ENCODE data around the gene SLC6A5. TPM values are rescaled to one million over a fixed set of nuclear protein-coding genes. Genes with fewer than 3 reads are reported as not detected.
A peak's percentile ranks its signal among the peaks of the same experiment; 100 is the strongest.
"Not testable (repeated sequence)": the region's sequence is repeated elsewhere in the genome, so short reads cannot be mapped to it uniquely, and the experiment has no call there.

Gene SLC6A5
- not detected for total RNA-seq
- polyA plus RNA-seq, result not detected
- long read RNA-seq, donor 1, result 0 reads
- long read RNA-seq, donor 2, result 0 reads
- long read RNA-seq, donor 3, result 0 reads
- long read RNA-seq, donor 4, result 0 reads
- long read RNA-seq, donor 5, result 0 reads

- H3K9ac ChIP-seq (ENCODE audit: insufficient read depth in 1 of 2, low read length in 2 of 2), result no peak within 1 kb of the TSS
- ATAC-seq (ENCODE audit: insufficient read depth, low FRiP score), result no peak
- no peaks in the 10 kb centered on the region for H3K36me3 ChIP-seq (ENCODE audit: control insufficient read depth in 4 of 4, insufficient read depth in 4 of 4, low read length in 4 of 4)
- peaks cover 0 to 27% (median 0%) of the 10 kb centered on the region in 4 donors for H3K9me3 ChIP-seq (ENCODE audit: control insufficient read depth in 4 of 4, insufficient read depth in 3 of 4, low read length in 3 of 4)
- peak; percentile 66 to 80 (median 76) for DNase-seq
- no peaks in the 10 kb centered on the region for H3K4me1 ChIP-seq (ENCODE audit: control insufficient read depth in 5 of 5, insufficient read depth in 5 of 5, low read length in 5 of 5)
- H3K27ac ChIP-seq (ENCODE audit: low read depth in 1 of 2, low read length in 1 of 2), result no peak within 1 kb of the TSS
- 6 to 9% methylated on average over 25 of the region's 25 CpGs for WGBS, 2 donors
- H3K27me3 ChIP-seq (ENCODE audit: control insufficient read depth in 3 of 3, insufficient read depth in 3 of 3, low read length in 2 of 3), result peaks cover 47 to 96% (median 76%) of the 10 kb centered on the region in 3 donors
- no peak within 1 kb of the TSS for H3K4me3 ChIP-seq
- no peak for TF ChIP-seq CTCF (IDR thresholded peaks at IDR 0.05; ENCODE audit: control extremely low read depth, extremely low read depth)
Measured at GRCh38 chr11:20599221-20600019, at the start of gene SLC6A5. SLC6A5 (plus strand) TSS chr11:20599608; CDS start chr11:20599673, 65 bp downstream.

- peaks cover 0 to 4% (median 0%) of the 10 kb centered on the region in 3 donors for H3K27me3 ChIP-seq (ENCODE audit: control insufficient read depth in 3 of 3, insufficient read depth in 3 of 3, low read length in 2 of 3)
- no peak overlapping the region for H3K4me3 ChIP-seq
- H3K4me1 ChIP-seq (ENCODE audit: control insufficient read depth in 5 of 5, insufficient read depth in 5 of 5, low read length in 5 of 5), result no peaks in the 10 kb centered on the region
- 46 to 69% methylated on average over 2 of the region's 2 CpGs for WGBS, 2 donors
- DNase-seq (no peak), ATAC-seq (ENCODE audit: insufficient read depth, low FRiP score) (no peak)
- no peaks in the 10 kb centered on the region for H3K36me3 ChIP-seq (ENCODE audit: control insufficient read depth in 4 of 4, insufficient read depth in 4 of 4, low read length in 4 of 4)
- H3K9me3 ChIP-seq (ENCODE audit: control insufficient read depth in 4 of 4, insufficient read depth in 3 of 4, low read length in 3 of 4), result peaks cover 0 to 2% (median 0%) of the 10 kb centered on the region in 4 donors
- H3K27ac ChIP-seq (ENCODE audit: low read depth in 1 of 2, low read length in 1 of 2), result no peak overlapping the region
- TF ChIP-seq CTCF (IDR thresholded peaks at IDR 0.05; ENCODE audit: control extremely low read depth, extremely low read depth), result no peak
- H3K9ac ChIP-seq (ENCODE audit: insufficient read depth in 1 of 2, low read length in 2 of 2), result no peak overlapping the region
Measured at GRCh38 chr11:20551096-20551495, 48.3 kb upstream of the SLC6A5 start.

GRCh38 chr11:20555783-20556182 is 43.6 kb upstream of the SLC6A5 start:
- Histone ChIP-seq H3K9me3 (ENCODE audit: control insufficient read depth in 4 of 4, insufficient read depth in 3 of 4, low read length in 3 of 4) (peaks cover 0 to 4% (median 0%) of the 10 kb centered on the region in 4 donors), H3K4me1 (ENCODE audit: control insufficient read depth in 5 of 5, insufficient read depth in 5 of 5, low read length in 5 of 5) (no peaks in the 10 kb centered on the region), H3K9ac (ENCODE audit: insufficient read depth in 1 of 2, low read length in 2 of 2) (no peak overlapping the region), H3K4me3 (no peak overlapping the region), H3K36me3 (ENCODE audit: control insufficient read depth in 4 of 4, insufficient read depth in 4 of 4, low read length in 4 of 4) (no peaks in the 10 kb centered on the region), H3K27me3 (ENCODE audit: control insufficient read depth in 3 of 3, insufficient read depth in 3 of 3, low read length in 2 of 3) (peaks cover 0 to 4% (median 0%) of the 10 kb centered on the region in 3 donors), H3K27ac (ENCODE audit: low read depth in 1 of 2, low read length in 1 of 2) (no peak overlapping the region)
- no peak for TF ChIP-seq CTCF (IDR thresholded peaks at IDR 0.05; ENCODE audit: control extremely low read depth, extremely low read depth)
- DNase-seq (no peak), ATAC-seq (ENCODE audit: insufficient read depth, low FRiP score) (no peak)
- 65 to 79% methylated on average over 3 of the region's 3 CpGs for WGBS, 2 donors

GRCh38 chr11:20556396-20556795 is 43.0 kb upstream of the SLC6A5 start:
- H3K27me3 ChIP-seq (ENCODE audit: control insufficient read depth in 3 of 3, insufficient read depth in 3 of 3, low read length in 2 of 3); H3K9me3 ChIP-seq (ENCODE audit: control insufficient read depth in 4 of 4, insufficient read depth in 3 of 4, low read length in 3 of 4); H3K36me3 ChIP-seq (ENCODE audit: control insufficient read depth in 4 of 4, insufficient read depth in 4 of 4, low read length in 4 of 4); H3K27ac ChIP-seq (ENCODE audit: low read depth in 1 of 2, low read length in 1 of 2); H3K9ac ChIP-seq (ENCODE audit: insufficient read depth in 1 of 2, low read length in 2 of 2); DNase-seq; H3K4me1 ChIP-seq (ENCODE audit: control insufficient read depth in 5 of 5, insufficient read depth in 5 of 5, low read length in 5 of 5); ATAC-seq (ENCODE audit: insufficient read depth, low FRiP score); H3K4me3 ChIP-seq: not testable (repeated sequence)
